Body of pancreas (tissue), 4 donors: Measurements from ENCODE around the gene CTNNA2.

ENCODE experiments used
- CTCF ChIP-seq, 7 experiments: fragments of 450-650 bp in 4 of 7; fragments of 200-600 bp in 3 of 7; sonication (generic) in 3 of 7; IDR thresholded peaks; one replicate each; pipeline ENCODE4 v1.5.1; 2016 to 2019; ENCODE audit warnings: antibody characterized with exemption in 7 of 7
- POLR2A ChIP-seq, 3 donors: fragments of 450-650 bp; IDR thresholded peaks; one replicate each; pipeline ENCODE4 v1.6.1; 2016; ENCODE audit warnings: antibody characterized with exemption in 3 of 3, mild to moderate bottlenecking in 2 of 3

- TF ChIP-seq CTCF (IDR thresholded peaks at IDR 0.05): no peak
- TF ChIP-seq POLR2A (IDR thresholded peaks at IDR 0.05): no peak
Measured at GRCh38 chr2:79638954-79639353, 126.1 kb downstream of the CTNNA2 start.
